HG03571 (cell line): ENCODE data around the gene DNAH6.
"Not testable (repeated sequence)": the region's sequence is repeated elsewhere in the genome, so short reads cannot be mapped to it uniquely, and the experiment has no call there.

Experiments used
- ATAC-seq: cut with Tn5 transposase; IDR thresholded peaks from one replicate; pipeline ENCODE4 v1.9.1; 2021; ENCODE audit not compliant: unreplicated experiment

Gene DNAH6

DNA sequence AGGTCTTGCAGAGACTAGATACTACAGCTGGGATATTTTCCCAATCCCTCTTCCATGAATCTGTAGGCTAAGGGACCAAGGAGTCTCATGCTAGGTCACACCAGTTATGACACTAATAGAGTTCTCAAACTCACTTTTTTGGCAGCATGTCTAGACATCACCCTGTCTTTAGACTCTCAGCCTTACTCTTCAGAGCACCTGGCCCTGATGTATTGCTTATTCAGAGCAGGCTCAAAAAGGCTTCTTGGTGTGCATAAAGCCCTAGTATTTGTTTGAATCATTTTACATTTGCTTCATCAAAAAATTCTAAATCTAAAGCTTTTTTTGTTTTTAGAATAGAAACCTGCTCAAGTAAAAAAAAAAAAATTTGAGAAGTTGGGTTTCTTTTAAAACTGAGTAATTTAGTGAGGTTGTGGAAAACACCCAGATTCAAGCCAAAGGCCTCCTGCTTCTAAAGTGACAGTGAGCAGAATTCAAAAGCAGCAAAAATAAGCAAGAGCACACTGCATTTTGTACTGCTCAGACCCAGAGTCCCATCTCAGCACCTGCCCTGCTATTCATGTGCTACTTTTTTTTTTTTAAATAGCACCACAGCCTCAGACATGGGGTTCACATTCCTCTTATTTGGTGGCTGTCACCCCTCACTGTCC is 18.0 kb upstream of the DNAH6 start:
- ATAC-seq, result no peak

DNA sequence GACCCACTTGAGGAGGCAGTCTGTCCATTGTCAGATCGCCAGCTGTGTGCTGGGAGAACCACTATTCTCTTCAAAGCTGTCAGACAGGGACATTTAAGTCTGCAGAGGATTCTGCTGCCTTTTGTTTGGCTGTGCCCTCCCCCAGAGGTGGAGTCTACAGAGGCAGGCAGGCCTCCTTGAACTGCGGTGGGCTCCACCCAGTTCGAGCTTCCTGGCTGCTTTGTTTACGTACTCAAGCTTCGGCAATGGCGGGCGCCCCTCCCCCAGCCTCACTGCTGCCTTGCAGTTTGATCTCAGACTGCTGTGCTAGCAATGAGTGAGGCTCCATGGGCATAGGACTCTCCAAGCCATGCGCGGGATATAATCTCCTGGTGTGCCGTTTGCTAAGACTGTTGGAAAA is 5.3 kb upstream of the DNAH6 start:
- ATAC-seq, result not testable (repeated sequence)

DNA sequence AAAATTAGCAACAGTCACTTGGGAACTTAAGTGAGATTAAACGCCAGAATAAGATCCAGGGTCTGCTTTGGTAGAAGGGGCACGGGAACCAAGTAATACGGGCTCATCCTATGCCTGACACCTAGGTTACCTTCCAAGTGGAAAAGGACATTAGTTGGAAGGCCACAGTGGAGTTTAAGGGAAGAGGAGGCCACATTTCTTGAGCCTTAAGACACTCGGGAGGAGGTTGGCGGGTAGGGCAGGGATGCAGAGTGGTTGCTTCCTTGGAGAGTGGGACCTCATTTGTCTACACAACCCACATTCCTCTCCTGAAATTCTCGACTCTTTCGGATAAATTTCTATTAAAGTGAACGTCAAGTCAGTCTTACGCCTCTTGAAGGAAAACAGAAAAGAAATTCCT is 510 bp upstream of the DNAH6 start:
- ATAC-seq, result no peak

DNA sequence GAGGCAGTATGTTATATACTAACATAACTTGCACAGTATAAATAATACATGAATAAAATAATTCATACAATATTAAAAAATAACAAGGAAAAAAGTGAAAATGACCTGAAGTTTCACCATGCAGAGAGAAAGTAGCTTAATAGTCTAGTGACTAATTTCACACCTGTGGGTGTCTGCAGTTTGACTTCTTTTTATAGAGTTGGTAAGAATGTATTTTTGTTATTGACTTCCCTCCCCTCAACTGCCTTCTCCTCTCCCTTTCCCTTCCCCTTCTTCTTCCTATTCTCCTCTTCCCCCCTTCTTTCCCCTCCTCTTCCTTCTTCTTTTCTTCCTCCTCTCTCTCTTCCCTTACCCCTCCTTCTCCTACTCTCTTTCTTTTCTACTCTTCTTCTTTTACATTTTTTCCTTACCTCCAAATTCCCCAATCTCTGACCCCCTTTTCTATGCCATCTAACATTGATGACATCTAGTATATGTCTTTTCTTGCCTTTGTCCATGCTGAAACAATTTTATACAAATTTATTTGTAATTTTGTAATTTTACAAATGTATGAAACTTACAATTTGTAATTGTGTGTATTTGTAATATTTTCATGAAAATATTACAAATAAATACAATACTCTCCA is 3.1 kb downstream of the DNAH6 start:
- no peak for ATAC-seq

DNA sequence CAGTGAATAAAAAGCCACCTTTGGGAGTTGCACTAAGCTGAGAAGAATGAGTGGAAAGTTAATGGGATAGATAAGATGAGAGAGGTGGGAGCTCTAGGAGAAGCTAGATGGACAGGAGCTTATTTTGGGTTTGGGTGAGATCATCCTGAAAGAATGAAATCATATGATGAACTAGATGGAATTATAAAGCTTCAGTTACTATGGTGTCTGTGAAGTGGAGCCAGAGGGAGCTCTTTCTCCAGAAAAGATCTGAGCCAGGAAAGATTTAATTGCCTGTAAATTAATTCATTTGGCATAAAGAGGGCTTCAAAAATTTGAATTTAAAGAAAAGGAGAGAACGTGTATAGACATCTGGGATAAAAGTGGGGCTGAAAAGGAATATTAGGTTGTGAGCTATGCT is 10.3 kb downstream of the DNAH6 start:
- no peak for ATAC-seq

DNA sequence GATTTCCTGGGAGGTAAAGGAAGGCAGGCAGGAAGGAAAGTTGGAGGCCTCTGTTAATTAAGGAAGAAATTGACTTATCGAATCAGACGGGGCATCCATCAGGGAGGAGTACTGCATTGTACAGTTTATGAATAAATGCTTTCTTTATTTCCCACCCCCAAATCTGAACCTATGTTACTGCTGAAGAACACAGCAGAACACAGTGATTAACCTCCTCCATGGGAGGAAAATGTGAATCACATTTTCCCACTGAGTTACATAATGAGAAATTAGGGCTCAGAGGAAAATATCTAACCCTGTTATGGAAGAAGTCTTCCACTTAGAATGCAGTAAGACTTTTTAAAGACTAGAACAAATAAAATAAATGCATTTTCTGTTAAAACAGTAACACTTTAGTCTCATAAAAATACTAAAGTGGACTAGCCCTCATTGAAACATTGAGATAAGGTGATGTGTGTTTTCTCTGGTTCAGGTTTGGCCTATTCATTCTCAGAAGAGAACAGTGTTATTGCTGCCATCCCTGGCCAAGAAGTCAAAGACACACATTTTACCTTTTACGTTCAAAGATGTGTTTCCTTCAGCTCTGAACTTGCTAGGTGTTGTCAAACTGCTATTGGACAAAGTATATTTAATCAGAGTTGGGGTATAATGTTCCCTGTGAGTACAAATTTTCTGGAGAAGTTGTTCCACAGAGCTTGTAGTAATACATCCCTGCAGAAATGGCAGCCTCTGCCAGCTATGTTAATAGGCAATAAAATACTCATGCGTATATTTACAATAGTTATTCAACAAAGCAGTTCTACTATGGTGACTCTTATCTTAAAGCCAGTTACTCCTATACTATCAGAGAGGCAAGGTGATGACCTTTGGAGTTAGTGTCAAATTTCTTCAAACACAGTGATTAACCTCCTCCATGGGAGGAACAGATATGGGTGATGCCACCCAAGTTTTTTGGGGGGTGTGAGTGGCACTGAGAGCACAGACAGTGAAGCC is 11.1 kb downstream of the DNAH6 start:
- no peak for ATAC-seq

DNA sequence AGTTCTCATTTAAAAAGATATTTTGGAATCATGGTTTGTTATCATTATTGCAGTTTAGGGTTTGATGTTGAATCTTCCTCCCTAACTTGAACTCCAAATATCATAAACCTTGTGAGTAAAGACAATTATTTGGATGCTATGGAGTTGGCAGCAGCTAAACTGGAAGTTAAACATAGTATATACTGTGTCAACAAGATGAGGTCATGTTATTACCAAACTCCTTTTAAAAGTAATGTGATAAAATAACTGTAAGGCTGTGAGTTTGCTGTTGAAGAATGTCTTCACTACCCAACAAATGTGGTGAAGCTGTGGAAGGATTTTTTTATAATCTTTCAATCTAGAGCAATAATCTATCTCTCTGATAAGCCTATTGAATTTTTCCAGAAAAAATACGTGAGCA is 16.0 kb downstream of the DNAH6 start:
- ATAC-seq, result no peak

DNA sequence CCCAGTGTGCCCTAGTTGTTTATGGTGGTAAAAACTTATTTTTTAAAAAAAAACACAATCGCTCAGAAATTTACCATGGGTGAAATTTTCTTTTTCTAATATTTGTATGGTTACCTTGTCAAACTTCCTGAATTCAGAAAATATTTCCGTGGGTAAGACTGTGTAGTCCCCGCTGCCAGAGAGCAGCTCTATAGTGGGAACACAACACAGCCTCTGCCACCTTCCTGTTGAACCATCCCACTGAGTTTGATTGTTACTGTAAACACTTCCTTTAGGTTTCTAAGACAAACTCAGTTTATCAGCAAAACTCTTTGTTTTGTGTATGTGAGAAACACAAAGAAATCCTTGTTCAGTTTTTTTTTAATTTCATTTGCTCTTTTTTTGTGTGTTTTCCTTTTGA is 17.9 kb downstream of the DNAH6 start:
- ATAC-seq, result no peak

DNA sequence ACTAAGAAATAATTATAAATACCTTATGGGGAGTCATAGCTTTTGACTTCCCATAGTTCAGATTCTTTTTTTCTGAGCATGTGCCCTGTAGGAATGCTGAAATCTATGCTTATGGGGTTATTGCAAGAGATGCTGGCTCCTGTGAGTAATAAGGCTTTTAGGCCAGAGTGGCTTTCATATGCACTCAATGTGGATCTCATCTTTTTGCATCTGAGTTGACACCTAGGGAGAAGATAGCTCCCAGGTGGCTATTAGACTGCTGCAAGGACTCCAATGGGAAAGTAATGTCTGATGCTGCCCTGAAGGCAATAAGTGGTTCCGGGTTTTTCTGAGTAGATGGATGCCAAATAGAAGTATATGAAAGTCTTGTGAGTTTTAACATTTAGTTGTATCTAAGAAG is 21.0 kb downstream of the DNAH6 start:
- ATAC-seq, result no peak

DNA sequence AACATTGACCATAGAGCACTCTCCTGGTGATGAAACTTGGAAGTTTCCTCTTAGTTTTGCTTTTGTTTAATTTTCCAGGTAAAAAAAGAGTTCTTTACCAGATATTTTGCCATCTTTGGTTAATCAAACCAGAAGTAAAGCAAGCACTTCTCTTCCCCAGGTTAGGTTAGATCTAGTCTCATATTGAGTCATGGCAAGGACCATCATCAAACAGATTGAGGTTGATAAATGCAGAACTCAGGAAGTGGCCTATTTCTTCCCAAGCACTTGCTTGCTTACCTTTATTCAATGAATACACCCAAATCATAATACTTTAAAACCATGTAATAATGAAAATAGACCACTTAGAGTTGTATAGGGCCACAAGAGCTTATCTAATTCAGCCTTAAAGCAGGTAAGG is 23.4 kb downstream of the DNAH6 start:
- no peak for ATAC-seq

DNA sequence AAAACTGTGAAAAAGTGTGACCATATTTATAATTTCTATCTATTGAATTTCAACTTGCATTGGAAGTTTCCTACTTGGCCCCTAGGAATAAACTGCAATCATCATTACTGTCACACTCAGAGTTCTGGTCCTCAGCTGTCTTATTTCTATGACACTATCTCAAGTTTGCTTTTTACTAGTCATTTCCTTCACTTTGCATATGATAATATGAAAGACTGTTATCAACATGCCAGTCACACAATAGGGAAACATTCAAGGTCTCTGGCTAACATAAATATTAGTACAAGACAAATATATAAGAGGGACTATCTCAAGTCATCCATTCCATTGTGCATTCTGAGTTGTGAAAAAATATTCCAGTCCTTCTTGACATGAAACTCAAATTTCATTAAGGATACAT is 28.7 kb downstream of the DNAH6 start:
- ATAC-seq, result no peak

DNA sequence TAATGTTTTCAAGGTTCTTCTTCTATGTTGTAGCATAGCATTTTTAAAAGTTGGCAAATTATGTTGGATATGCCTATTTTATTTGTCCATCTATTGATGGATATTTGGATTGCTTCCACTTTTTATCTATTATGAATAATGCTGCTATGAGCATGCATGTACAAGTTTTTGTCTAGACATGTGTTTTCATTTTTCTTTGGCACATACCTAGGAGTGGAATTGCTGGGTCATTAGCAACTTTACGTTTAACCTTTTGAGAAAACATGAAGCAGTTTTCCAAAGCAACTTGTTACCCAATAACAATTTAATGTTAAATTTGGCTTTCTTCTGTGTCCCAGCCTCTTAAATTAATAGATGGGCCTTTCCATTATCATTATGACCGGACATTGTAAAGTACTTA is 30.3 kb downstream of the DNAH6 start:
- ATAC-seq, result no peak

DNA sequence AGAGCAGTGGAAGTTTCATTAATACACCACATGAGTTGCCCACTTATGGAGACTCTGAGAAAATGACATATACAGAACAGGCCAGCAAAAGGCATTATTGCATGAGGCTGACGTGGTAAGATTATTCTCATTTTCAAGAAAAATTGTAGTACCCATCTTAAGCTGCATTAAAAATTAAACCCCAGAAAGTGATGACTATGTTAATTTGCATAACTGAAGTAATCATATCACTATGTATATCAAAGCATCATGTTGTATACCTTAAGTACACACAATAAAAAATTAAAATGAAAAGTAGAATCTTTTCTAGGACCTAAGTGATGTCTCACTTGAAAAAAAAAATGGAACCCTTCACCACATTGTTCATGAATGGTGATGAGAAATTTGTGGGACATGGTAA is 32.0 kb downstream of the DNAH6 start:
- ATAC-seq, result no peak

DNA sequence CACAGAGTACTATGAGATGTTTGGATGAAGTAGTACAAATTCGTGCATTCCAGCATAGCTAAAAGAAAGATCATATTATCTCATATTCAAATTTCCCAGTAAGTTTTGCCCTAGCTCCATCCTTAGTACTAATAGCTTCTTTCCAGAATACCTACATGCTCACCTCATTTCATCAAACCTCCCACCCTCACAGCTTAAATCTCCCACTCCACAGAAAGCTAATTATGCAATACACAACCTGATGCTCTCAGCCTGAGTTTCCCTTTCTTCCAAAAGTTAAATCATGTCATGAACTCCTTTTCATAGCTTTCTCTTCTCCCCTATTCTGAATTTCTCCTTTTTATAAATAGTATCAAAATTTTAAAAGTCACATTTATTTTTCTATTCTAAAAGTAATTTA is 34.6 kb downstream of the DNAH6 start:
- no peak for ATAC-seq

DNA sequence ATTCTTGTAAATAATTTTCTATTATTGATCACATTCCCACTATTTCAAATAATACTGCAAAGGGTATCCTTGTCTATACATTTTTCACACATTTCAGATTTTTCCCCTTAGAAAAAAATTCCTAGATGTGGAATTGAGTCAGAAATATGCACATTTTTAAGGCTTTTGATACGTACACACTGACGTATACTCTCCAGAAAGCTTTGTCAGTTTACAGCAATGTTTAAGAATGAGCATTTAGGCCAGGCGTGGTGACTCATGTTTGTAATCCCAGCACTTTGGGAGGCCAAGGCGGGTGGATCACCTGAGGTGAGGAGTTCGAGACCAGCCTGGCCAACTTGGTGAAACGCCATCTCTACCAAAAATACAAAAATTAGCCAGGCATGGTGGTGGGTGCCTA is 35.2 kb downstream of the DNAH6 start:
- ATAC-seq, result not testable (repeated sequence)

DNA sequence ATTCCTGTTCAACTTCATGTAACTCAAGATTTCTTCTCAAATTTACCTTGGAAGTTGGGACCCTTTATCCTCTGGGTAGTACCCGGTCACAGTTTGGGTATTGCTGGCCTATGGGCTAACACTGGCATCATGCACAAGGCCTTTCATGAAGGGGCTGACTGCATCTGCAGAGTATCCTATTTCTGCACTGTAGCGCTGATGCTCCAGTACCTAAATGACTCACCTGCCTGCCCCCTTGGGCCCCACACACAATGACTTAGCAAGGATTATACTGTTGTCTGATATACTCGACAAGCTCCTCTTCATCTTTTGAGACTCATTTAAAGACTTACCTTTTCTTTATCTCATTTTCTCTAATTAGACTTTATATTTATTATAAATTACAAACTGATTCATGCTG is 39.9 kb downstream of the DNAH6 start:
- no peak for ATAC-seq

DNA sequence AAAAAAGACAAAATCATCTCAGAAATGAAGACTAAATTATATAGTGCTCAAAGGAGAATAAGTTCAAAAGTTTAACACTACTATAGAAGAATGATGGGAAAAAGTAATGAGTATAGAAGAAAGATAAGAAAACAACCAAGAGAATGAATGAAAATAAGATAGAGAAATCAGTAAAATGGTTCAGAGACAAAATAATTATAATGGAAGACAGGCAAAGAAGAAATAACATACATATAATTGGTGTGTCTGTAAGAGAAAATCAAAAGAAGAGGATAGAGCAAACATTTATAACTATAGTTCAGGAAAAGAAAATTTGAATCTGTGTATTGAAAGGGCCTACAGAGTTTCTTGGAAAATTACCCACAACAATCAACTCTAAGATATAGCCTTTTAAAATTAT is 43.5 kb downstream of the DNAH6 start:
- ATAC-seq, result no peak

DNA sequence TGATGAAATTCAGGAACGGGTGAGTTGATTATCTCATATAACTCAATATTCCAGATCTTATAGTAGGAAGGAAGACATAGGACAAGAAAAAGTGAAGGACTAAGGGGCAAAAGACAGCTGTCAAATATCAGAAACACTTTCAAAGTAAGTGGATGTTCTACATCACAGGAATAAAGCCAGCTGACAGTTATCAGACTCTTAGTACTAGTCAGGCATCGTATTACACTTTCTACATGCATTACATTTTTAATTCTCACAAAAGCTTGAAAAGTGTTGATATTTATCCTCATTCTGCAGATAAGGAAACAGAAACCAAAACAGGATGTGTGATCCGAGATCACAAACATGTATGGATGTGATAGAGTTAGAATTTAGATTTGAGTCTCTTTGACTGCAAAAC is 63.4 kb downstream of the DNAH6 start:
- ATAC-seq, result no peak

DNA sequence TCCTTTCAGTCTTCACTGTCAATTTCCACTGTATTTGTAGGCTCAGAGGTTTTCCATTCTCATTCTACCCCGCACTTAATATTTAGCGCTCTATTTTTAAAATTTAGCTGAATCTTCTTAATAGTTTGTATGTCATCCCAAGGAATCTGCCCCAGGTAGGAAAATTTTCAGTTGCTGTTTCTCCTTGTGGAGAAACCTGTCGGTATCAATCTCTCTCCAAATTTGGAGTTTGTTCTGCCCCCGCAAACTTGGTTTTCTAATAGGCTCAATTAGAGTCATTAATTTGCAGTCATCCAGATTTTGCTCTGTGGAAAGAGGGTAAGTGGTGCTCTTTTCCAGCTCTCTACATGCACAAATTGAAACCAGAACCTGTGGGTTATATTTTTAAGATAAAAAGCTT is 87.6 kb downstream of the DNAH6 start:
- no peak for ATAC-seq

DNA sequence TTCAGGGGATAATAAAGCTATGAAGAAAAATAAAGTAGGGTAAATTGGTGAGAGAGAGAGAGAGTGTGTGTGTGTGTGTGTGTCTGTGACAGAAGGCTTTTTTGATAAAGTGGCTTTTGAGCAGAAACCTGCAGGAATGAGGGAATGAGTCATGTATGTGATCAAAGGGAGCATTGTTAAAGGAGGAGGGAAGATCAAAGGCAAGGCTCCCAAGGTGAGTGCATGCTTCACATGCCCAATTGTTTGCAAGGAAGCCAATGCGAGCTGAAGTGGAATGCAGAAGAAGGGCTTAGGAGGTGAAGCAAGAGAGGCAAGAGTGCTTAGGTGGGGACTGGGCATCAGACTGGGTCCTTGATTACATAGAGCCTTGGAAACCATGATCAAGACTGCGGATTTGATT is 96.8 kb downstream of the DNAH6 start:
- no peak for ATAC-seq

DNA sequence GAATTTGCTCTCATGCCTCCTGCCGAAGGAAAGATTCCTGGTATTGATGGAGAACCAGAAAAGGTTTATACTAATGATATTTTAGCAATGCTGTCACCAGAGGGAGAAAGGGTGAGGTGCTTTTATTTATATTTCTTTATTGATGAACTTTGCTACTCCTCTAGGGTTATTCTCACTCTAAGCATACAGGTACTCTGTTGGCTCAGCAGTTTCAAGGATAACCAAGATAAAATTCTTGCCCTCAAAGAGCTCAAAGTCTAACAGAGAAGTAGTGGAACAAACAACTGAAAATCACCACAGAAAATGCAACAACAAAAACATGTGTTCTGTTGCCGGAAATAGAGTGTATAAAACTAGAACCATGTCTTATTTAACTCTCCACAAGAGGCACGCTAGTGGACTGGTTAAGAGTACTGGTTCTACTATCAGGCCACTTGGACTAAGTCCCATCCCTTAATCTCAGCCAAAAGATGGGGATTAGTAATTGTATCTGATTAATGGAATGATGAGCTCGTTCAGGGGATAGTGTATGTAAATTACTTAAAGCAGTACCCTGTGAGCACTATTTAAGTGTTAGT is 103.6 kb downstream of the DNAH6 start:
- ATAC-seq, result no peak

DNA sequence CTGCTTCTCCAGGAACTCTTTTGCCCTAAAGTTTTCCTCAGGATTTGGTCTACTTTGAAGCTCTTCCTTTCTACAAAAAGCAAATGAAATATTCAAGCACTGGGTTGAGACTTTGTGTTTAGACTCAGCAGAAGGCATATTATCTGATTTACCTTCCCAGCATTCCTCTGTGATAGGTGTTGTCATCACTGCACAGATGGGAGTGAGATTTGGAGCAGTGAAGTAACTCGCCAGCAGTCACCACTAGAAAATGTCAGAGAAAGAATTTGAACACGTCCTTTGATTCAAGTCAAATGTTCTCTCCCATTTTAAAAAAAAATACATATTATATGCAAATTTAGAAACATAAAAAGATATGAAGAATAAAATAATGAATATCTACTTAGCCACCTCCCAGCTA is 112.2 kb downstream of the DNAH6 start:
- no peak for ATAC-seq
